ENCODE data around the gene AFTPH. TPM values are rescaled to one million over a fixed set of nuclear protein-coding genes. Genes with fewer than 3 reads are reported as not detected.

AFTPH gene
- total RNA-seq, 1 experiment from 2014 or later = 18.8 TPM

GRCh38 chr2:64491426-64491825, 32.7 kb upstream of the AFTPH start:
- DNase-seq (ENCODE audit: low spot score) = no peak
- Histone ChIP-seq H3K9me3 (ENCODE audit: low read depth, low read length, poor library complexity, severe bottlenecking) (no peaks in the 10 kb centered on the region), H3K27me3 (replicated peaks; ENCODE audit: insufficient read depth, low read depth, low read length, poor library complexity) (no peaks in the 10 kb centered on the region), H3K4me3 (ENCODE audit: low read depth, low read length, poor library complexity, severe bottlenecking) (no peak overlapping the region), H3K27ac (ENCODE audit: low read depth, low read length, poor library complexity, severe bottlenecking) (no peak overlapping the region), H3K36me3 (ENCODE audit: insufficient read depth, low read length, poor library complexity, severe bottlenecking) (no peaks in the 10 kb centered on the region), H3K4me1 (ENCODE audit: insufficient read depth, low read length, poor library complexity, severe bottlenecking) (no peaks in the 10 kb centered on the region)
- intact Hi-C loops (cut with micrococcal nuclease; ENCODE audit: unreplicated experiment) = no loop called here
- no TSS peak for BruUV-seq (replicated peaks)
- TF ChIP-seq EZH2 (IDR thresholded peaks at IDR 0.05; ENCODE audit: borderline replicate concordance, low read depth, low read length, poor library complexity, severe bottlenecking) = no peak
- no peak for TF ChIP-seq CTCF (conservative IDR thresholded peaks at IDR 0.05; ENCODE audit: low read depth, low read length)
- CTCF ChIA-PET = no interaction called here
- POLR2A ChIA-PET (ENCODE audit: low non-redundant PET) = no interaction called here

GRCh38 chr2:64492272-64492671, 31.9 kb upstream of the AFTPH start:
- no TSS peak for BruUV-seq (replicated peaks)
- POLR2A ChIA-PET (ENCODE audit: low non-redundant PET) = no interaction called here
- TF ChIP-seq CTCF (conservative IDR thresholded peaks at IDR 0.05; ENCODE audit: low read depth, low read length) = no peak
- no peak for TF ChIP-seq EZH2 (IDR thresholded peaks at IDR 0.05; ENCODE audit: borderline replicate concordance, low read depth, low read length, poor library complexity, severe bottlenecking)
- Histone ChIP-seq H3K4me3 (ENCODE audit: low read depth, low read length, poor library complexity, severe bottlenecking) (no peak overlapping the region), H3K9me3 (ENCODE audit: low read depth, low read length, poor library complexity, severe bottlenecking) (no peaks in the 10 kb centered on the region), H3K4me1 (ENCODE audit: insufficient read depth, low read length, poor library complexity, severe bottlenecking) (no peaks in the 10 kb centered on the region), H3K27ac (ENCODE audit: low read depth, low read length, poor library complexity, severe bottlenecking) (no peak overlapping the region), H3K36me3 (ENCODE audit: insufficient read depth, low read length, poor library complexity, severe bottlenecking) (no peaks in the 10 kb centered on the region), H3K27me3 (replicated peaks; ENCODE audit: insufficient read depth, low read depth, low read length, poor library complexity) (no peaks in the 10 kb centered on the region)
- no peak for DNase-seq (ENCODE audit: low spot score)
- intact Hi-C loops (cut with micrococcal nuclease; ENCODE audit: unreplicated experiment) = no loop called here
- CTCF ChIA-PET = no interaction called here

- Histone ChIP-seq H3K9me3 (ENCODE audit: low read depth, low read length, poor library complexity, severe bottlenecking) (no peaks in the 10 kb centered on the region), H3K36me3 (ENCODE audit: insufficient read depth, low read length, poor library complexity, severe bottlenecking) (no peaks in the 10 kb centered on the region), H3K27ac (ENCODE audit: low read depth, low read length, poor library complexity, severe bottlenecking) (no peak overlapping the region), H3K4me1 (ENCODE audit: insufficient read depth, low read length, poor library complexity, severe bottlenecking) (no peaks in the 10 kb centered on the region), H3K27me3 (replicated peaks; ENCODE audit: insufficient read depth, low read depth, low read length, poor library complexity) (no peaks in the 10 kb centered on the region), H3K4me3 (ENCODE audit: low read depth, low read length, poor library complexity, severe bottlenecking) (no peak overlapping the region)
- ChIA-PET CTCF (interaction anchor here (0.7 kb wide), 1 partner anchor 166 kb away, joined by 4 read pairs; no protein-coding TSS in a partner anchor), POLR2A (ENCODE audit: low non-redundant PET) (no interaction called here)
- no TSS peak for BruUV-seq (replicated peaks)
- no peak for DNase-seq (ENCODE audit: low spot score)
- TF ChIP-seq CTCF (conservative IDR thresholded peaks at IDR 0.05; ENCODE audit: low read depth, low read length) (no peak), EZH2 (IDR thresholded peaks at IDR 0.05; ENCODE audit: borderline replicate concordance, low read depth, low read length, poor library complexity, severe bottlenecking) (no peak)
- intact Hi-C loops (cut with micrococcal nuclease; ENCODE audit: unreplicated experiment) = no loop called here
These were observed 31.3 kb upstream of the AFTPH start for GRCh38 chr2:64492821-64493220.
